ENCODE measurements around the gene KIF16B.

GRCh38 chr20:16314748-16315159 is 258.5 kb downstream of the KIF16B start:
- TF ChIP-seq CTCF (conservative IDR thresholded peaks at IDR 0.05; ENCODE audit: low read depth, low read length) = no peak
- no peak for TF ChIP-seq EZH2 (IDR thresholded peaks at IDR 0.05; ENCODE audit: borderline replicate concordance, low read depth, low read length, poor library complexity, severe bottlenecking)
